ENCODE data around the gene CHRM3.

Gene CHRM3

DNA sequence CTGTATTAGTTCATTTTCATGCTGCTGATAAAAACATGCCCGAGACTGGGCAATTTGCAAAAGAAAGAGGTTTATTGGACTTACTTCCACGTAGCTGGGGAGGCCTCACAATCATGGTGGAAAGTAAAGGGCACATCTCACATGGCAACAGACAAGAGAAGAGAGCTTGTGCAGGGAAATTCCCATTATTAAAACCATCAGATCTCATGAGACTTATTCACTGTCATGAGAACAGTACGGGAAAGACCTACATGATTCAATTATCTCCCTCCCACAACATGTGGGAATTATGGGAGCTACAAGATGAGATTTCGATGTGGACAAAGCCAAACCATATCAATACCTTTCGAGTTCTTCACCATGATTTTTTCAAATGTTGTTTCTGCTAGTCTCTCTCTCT, 3.7 kb upstream of the CHRM3 start:
- no peak overlapping the region for H3K4me3 ChIP-seq (ENCODE audit: low read depth, low read length)
- TF ChIP-seq, protein P1, sequence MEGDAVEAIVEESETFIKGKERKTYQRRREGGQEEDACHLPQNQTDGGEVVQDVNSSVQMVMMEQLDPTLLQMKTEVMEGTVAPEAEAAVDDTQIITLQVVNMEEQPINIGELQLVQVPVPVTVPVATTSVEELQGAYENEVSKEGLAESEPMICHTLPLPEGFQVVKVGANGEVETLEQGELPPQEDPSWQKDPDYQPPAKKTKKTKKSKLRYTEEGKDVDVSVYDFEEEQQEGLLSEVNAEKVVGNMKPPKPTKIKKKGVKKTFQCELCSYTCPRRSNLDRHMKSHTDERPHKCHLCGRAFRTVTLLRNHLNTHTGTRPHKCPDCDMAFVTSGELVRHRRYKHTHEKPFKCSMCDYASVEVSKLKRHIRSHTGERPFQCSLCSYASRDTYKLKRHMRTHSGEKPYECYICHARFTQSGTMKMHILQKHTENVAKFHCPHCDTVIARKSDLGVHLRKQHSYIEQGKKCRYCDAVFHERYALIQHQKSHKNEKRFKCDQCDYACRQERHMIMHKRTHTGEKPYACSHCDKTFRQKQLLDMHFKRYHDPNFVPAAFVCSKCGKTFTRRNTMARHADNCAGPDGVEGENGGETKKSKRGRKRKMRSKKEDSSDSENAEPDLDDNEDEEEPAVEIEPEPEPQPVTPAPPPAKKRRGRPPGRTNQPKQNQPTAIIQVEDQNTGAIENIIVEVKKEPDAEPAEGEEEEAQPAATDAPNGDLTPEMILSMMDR (IDR thresholded peaks at IDR 0.05; ENCODE audit: low read depth, low read length, missing control alignments): no peak
- DNase-seq (ENCODE audit: low read depth): no peak
- in situ Hi-C loops (cut with HindIII; ENCODE audit: low sequenced_read_pairs): no loop called here

DNA sequence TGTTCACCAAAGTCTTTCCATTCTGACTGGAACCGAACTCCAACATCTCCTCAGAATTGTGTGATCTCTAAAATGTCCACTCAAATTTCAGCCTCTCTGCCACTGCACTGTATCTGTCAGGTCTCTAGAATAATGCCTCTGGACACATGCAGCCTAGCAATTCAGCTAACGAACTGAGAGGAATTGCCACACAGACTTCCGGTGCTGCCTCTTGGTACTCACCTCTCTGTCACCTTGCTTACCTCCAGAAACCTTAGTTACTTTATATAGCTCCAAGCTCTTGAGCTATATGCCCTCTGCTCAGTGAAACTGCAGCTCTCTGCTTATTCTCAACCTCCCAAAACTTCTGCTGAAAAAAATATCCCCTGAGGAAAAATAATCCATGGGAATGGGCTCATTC, 2.7 kb upstream of the CHRM3 start:
- H3K4me3 ChIP-seq (ENCODE audit: low read depth, low read length): no peak overlapping the region
- TF ChIP-seq, protein P1 (IDR thresholded peaks at IDR 0.05; ENCODE audit: low read depth, low read length, missing control alignments): no peak
- in situ Hi-C loops (cut with HindIII; ENCODE audit: low sequenced_read_pairs): no loop called here
- no peak for DNase-seq (ENCODE audit: low read depth)

DNA sequence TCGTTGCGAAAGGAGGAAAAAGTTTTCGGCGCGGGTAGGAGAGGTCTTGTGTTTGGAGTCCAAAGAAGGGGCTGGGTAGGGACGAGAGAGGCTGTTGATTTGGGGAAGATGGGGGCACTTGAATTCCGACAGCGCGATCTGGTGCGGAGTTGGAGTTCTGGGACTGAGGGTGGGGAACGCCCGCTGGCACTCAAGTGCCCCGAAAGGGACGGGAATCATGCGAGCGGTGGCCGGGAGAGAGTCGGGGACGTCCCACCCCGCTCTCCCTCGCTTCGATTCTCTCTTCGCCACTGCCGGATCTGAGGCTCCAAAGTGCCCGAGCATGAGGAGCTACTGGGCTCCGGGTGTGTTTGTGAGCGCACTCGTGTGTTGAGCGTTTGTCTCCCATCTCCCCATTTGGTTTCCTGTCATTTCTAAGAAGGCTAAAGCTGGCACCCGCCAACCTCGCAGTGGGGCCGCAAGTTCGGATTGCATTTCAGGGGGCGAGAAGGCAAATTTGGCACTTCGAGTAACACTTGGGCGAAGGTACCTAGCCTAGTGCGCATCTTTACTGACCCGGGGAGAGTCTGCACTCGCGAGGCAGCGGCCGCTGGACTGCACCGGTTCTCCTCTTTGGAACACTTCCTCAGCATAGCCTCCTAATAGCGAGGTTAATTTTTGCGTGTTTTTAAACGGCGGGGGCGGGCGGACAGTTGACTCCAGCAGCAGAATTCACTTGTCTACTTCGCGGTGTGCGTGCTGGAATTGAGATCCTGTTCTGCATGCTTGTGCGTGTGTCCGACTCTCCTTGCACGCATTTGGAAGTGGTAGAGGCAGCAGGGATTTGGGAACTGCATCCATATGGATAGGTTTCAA, 1.2 kb downstream of the CHRM3 start:
- TF ChIP-seq, protein P1 (IDR thresholded peaks at IDR 0.05; ENCODE audit: low read depth, low read length, missing control alignments): no peak
- no peak for DNase-seq (ENCODE audit: low read depth)
- in situ Hi-C loops (cut with HindIII; ENCODE audit: low sequenced_read_pairs): no loop called here
- peak overlapping the region; percentile 41 for H3K4me3 ChIP-seq (ENCODE audit: low read depth, low read length)

DNA sequence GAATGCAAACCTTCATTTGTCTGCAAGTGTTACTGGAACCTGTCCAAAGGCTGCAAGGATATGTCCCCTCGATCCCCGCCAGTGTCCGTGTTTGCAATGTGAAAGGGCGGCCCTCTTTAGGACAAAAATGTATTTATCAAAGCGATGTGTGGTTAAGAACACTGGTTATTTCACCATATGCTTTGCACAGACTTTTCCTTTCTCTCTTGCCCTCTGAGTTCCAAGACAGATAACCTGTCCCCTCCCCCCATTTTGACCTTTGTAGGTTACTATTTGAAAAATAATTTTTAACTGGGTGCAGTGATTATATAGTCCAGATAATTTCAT, 1.8 kb downstream of the CHRM3 start:
- no peak for DNase-seq (ENCODE audit: low read depth)
- peak overlapping the region; percentile 41 for H3K4me3 ChIP-seq (ENCODE audit: low read depth, low read length)
- TF ChIP-seq, protein P1 (IDR thresholded peaks at IDR 0.05; ENCODE audit: low read depth, low read length, missing control alignments): no peak
- in situ Hi-C loops (cut with HindIII; ENCODE audit: low sequenced_read_pairs): no loop called here

DNA sequence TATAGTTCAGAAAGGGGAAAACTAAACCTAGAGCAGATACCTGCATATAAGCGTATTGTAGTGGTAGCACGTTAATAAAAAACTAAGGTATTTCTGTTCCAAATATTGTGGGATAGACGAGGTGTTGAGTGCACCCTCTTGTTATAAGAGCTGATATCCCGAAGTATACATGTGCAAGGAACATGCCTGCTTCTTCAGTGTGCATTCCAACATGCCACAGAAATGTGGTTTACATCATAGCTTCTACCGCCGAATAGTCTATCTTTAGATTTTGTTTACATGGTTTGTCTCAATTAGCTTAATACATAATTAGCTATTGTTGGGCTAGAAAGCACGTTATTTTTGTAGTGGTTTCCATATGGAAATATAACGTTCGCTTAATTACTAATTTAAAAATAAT, 2.2 kb downstream of the CHRM3 start:
- no peak overlapping the region for H3K4me3 ChIP-seq (ENCODE audit: low read depth, low read length)
- no peak for DNase-seq (ENCODE audit: low read depth)
- TF ChIP-seq, protein P1 (IDR thresholded peaks at IDR 0.05; ENCODE audit: low read depth, low read length, missing control alignments): no peak
- in situ Hi-C loops (cut with HindIII; ENCODE audit: low sequenced_read_pairs): no loop called here

DNA sequence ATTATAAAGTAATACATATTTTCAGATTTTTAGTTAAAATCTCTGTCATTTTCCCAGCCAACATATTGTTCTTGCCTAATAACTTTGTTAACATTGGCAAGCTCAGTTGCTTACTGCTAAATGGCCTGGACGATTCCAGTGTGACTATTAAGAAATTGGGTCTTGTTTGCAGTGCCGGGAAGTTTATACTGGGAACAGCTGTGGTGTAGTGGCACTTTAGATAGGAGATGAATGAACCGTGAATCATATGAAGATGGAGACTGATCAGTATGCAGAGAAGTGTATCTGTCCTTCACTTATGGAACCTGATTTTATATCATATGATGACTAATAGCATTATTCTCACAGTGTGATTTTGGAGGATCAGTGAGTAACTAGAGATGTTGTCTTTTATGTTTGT, 3.3 kb downstream of the CHRM3 start:
- H3K4me3 ChIP-seq (ENCODE audit: low read depth, low read length): no peak overlapping the region
- TF ChIP-seq, protein P1 (IDR thresholded peaks at IDR 0.05; ENCODE audit: low read depth, low read length, missing control alignments): no peak
- DNase-seq (ENCODE audit: low read depth): no peak
- in situ Hi-C loops (cut with HindIII; ENCODE audit: low sequenced_read_pairs): no loop called here
